Left ventricle myocardium inferior (tissue), 1 donor: Measurements from ENCODE around the gene NUP98. TPM values are rescaled to one million over a fixed set of nuclear protein-coding genes. Genes with fewer than 3 reads are reported as not detected.

Experiments
- DNase-seq: peaks from one replicate; pipeline ENCODE4 v3.0.0-alpha.2; 2020
- H3K27ac ChIP-seq: fragments of 200-600 bp; replicated peaks from 2 replicates; pipeline ENCODE4 v1.8.0; 2021
- H3K27me3 ChIP-seq: fragments of 200-600 bp; 2 replicates; pipeline ENCODE4 v1.8.0; 2021; ENCODE audit warnings: low read depth
- H3K36me3 ChIP-seq: fragments of 200-600 bp; 2 replicates; pipeline ENCODE4 v1.8.0; 2021
- H3K4me1 ChIP-seq: fragments of 200-600 bp; 2 replicates; pipeline ENCODE4 v1.8.0; 2021
- H3K4me3 ChIP-seq: fragments of 200-600 bp; 2 replicates; pipeline ENCODE4 v1.8.0; 2021; ENCODE audit warnings: mild to moderate bottlenecking, moderate library complexity
- H3K9me3 ChIP-seq: fragments of 200-600 bp; replicated peaks from 2 replicates; pipeline ENCODE4 v1.8.0; 2021
- CTCF ChIP-seq: fragments of 200-600 bp; IDR thresholded peaks from 2 replicates; pipeline ENCODE4 v1.8.0; 2021; ENCODE audit warnings: antibody characterized with exemption, mild to moderate bottlenecking, borderline replicate concordance
- intact Hi-C: fragments of 100-400 bp; cut with micrococcal nuclease; formaldehyde crosslinking; loops from one replicate; pipeline ENCODE4 v1.11.0; 2022
- total RNA-seq: library from RNA; stranded (reverse); fragmentation: NEBNext Ultra II Directional; extraction: Animal tissue kit (Norgen Biotek cat#: 25700); gene quantifications from one replicate; pipeline ENCODE4 v1.2.1, GENCODE V29; 2021
- donor health status: DM: no; HTN: yes; CAD: no; lungs with severe emphysema.

Gene NUP98
- total RNA-seq, 1 donor from 2014 or later = 37.3 TPM

- H3K9me3 ChIP-seq = no peaks in the 10 kb centered on the region
- H3K4me1 ChIP-seq = peaks cover 5% of the 10 kb centered on the region
- H3K36me3 ChIP-seq = no peaks in the 10 kb centered on the region
- H3K27ac ChIP-seq = no peak overlapping the region
- no peak for DNase-seq
- no peak overlapping the region for H3K4me3 ChIP-seq
- no peaks in the 10 kb centered on the region for H3K27me3 ChIP-seq
- intact Hi-C loops = no loop called here
- TF ChIP-seq CTCF = no peak
Measured at GRCh38 chr11:3631331-3631730, 166.0 kb downstream of the NUP98 start.

- H3K9me3 ChIP-seq = no peaks in the 10 kb centered on the region
- DNase-seq = no peak
- no peak overlapping the region for H3K4me3 ChIP-seq
- H3K36me3 ChIP-seq = no peaks in the 10 kb centered on the region
- H3K4me1 ChIP-seq = peaks cover 5% of the 10 kb centered on the region
- TF ChIP-seq CTCF = no peak
- H3K27ac ChIP-seq = no peak overlapping the region
- intact Hi-C loops = no loop called here
- H3K27me3 ChIP-seq = no peaks in the 10 kb centered on the region
Measured at GRCh38 chr11:3627291-3627690, 170.1 kb downstream of the NUP98 start.

- Histone ChIP-seq H3K36me3 (no peaks in the 10 kb centered on the region), H3K27me3 (no peaks in the 10 kb centered on the region), H3K4me3 (peak overlapping the region; percentile 14), H3K27ac (no peak overlapping the region), H3K9me3 (no peaks in the 10 kb centered on the region), H3K4me1 (peaks cover under 1% of the 10 kb centered on the region)
- intact Hi-C loops = no loop called here
- peak; percentile 69 for DNase-seq
- no peak for TF ChIP-seq CTCF
Measured at GRCh38 chr11:3626250-3626960, 170.9 kb downstream of the NUP98 start.

Other genes with a start within 250 kb of the NUP98 start
- gene ART5, start 155.6 kb downstream of the NUP98 start, total RNA-seq = 1.4 TPM
- gene ART1, start 152.4 kb downstream of the NUP98 start, total RNA-seq = 0.58 TPM
- 1.0 TPM for gene CHRNA10, start 126.2 kb downstream of the NUP98 start, total RNA-seq
- gene PGAP2, start 11.0 kb upstream of the NUP98 start, total RNA-seq = 27.8 TPM
- gene RHOG, start 43.4 kb upstream of the NUP98 start, total RNA-seq = 23.1 TPM
- gene STIM1, start 58.1 kb upstream of the NUP98 start, total RNA-seq = 32.0 TPM